B cell (primary cell): ENCODE data around the gene KIF21B.

Experiments
- CTCF ChIP-seq: fragments of 200-600 bp; IDR thresholded peaks from one replicate; pipeline ENCODE4 v1.8.0; 2022; ENCODE audit warnings: antibody characterized with exemption, mild to moderate bottlenecking
- EZH2 ChIP-seq: IDR thresholded peaks from 2 replicates; pipeline ENCODE4 v1.6.1; 2012; ENCODE audit warnings: borderline replicate concordance, low read depth, mild to moderate bottlenecking, moderate library complexity, low read length; ENCODE audit not compliant: insufficient read depth, poor library complexity, severe bottlenecking

GRCh38 chr1:201013991-201014815, 9.3 kb downstream of the KIF21B start:
- TF ChIP-seq CTCF (no peak), EZH2 (no peak)
